Mesodermal cell (in vitro differentiated cells): Measurements from ENCODE around the gene EIF4E1B.

Experiments used
- H3K27ac ChIP-seq: 2 replicates; pipeline ENCODE4 v1.7.0; 2013; ENCODE audit warnings: mild to moderate bottlenecking, low read depth, low read length, moderate library complexity; ENCODE audit not compliant: severe bottlenecking
- H3K36me3 ChIP-seq: 2 replicates; pipeline ENCODE4 v1.7.1; 2013; ENCODE audit warnings: mild to moderate bottlenecking, low read length, moderate library complexity; ENCODE audit not compliant: control insufficient read depth, insufficient read depth
- H3K4me1 ChIP-seq: one replicate; pipeline ENCODE4 v1.7.1; 2013; ENCODE audit warnings: mild to moderate bottlenecking, low read length; ENCODE audit not compliant: insufficient read depth, control insufficient read depth, poor library complexity, severe bottlenecking
- H3K4me3 ChIP-seq: 2 replicates; pipeline ENCODE4 v1.7.0; 2013; ENCODE audit warnings: low read length, control low read depth, mild to moderate bottlenecking; ENCODE audit not compliant: insufficient read depth, poor library complexity, severe bottlenecking; ENCODE audit errors: extremely low read depth
- H3K9me3 ChIP-seq: 2 replicates; pipeline ENCODE4 v1.7.1; 2013; ENCODE audit warnings: mild to moderate bottlenecking, low read length, moderate library complexity; ENCODE audit not compliant: control insufficient read depth
- WGBS, 2 experiments: methylation state at CpG; one replicate each; pipeline ENCODE4 v1.1.5; 2013; ENCODE audit warnings: missing lambda C conversion rate in 2 of 2; ENCODE audit not compliant: insufficient coverage in 2 of 2; 5-methylcytosine and 5-hydroxymethylcytosine counted together

Gene EIF4E1B

DNA sequence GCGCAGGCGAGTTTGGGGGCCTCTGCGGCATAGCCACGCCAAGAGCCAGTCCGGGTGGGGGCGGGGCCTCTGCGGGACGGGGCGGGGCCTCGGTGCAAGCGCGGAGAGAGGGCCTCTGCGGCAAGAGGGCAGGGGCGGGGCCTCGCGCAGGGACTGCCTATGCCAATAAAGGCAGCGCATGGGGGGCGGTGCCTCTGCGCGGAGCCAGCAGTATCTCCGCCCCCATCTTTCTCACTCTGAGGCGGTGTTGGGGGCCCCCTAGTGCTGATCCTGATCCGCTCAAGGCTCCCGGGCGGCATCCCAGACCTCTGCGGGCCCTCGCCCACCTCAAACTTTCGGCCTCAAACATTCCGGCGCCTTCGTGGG is 11.3 kb upstream of the EIF4E1B start:
- WGBS, 2 experiments, result 7 to 18% methylated on average over 18 to 24 of the region's 31 CpGs
- Histone ChIP-seq H3K4me3 (no peak overlapping the region), H3K36me3 (no peaks in the 10 kb centered on the region), H3K9me3 (no peaks in the 10 kb centered on the region), H3K4me1 (peaks cover 28% of the 10 kb centered on the region), H3K27ac (no peak overlapping the region)

DNA sequence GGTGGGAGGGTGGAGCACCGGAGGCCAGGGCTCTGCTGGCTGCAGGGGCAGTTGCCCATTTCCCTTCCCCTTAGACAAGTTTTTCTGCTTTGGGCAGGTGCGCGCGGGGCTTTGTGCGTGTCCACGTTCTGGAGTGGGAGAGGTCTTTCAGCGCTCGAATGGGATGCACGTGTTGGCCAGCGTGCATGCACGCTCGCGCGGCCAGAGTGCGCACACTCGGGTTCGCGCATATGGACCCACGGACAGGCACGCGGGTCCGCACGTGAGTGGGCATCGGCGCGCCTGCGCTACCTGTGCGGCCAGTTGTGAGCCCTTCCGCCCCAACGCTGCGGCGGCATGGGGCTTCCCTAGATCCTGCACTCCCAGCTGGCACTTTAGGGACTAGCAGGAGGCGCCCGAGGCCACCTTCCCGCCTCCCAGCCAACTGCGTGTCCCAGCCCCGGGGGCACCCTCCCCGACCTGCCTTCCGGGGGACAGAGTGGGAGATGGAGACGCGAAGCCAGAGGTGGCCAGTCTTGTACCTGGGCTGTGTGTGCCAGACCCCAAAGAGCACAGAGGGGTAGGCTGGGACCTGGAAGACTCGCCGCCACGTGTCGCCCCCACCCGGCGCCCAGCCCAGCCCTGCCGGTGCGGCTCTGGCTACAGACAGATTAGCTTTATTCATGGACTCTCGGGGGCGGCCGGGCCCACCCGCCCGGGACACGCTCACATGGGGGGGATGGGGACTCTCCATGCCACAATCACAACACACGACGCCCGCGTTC is 10.7 kb upstream of the EIF4E1B start:
- peaks cover 28% of the 10 kb centered on the region for H3K4me1 ChIP-seq
- H3K4me3 ChIP-seq, result no peak overlapping the region
- WGBS, 2 experiments, result 52 to 53% methylated on average over 38 to 45 of the region's 59 CpGs
- H3K9me3 ChIP-seq, result no peaks in the 10 kb centered on the region
- H3K36me3 ChIP-seq, result no peaks in the 10 kb centered on the region
- no peak overlapping the region for H3K27ac ChIP-seq

DNA sequence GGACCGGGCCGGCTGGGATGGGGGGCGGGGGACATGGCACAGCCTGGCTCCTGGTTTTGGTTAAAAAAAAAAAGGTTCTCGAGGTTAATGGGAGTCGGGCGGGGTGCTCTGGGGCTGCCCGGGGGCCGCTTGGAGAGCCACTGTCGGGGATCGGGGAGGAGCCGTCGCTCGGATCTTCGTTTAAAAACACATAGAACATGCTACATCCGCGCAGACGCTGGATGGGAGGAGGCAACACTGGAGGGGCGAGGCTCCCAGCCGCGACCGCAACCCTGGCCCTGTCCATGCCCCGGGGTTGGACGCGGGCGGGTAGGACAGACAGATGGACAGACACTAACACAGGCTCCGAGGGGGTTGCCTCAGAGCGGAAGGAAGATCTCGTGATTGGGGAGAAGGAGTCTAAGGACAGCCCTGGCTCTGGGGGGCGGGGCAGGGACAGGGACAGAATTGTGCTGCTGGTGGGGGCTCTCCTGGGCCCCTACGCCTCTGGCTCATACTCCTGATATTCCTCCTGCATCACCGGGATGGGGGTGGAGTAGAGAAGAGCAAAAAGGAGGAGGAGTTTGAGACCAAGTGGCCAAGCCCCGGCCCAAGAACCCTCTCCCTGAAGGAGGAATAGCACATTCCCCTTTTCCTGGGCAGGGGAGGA is 10.0 kb upstream of the EIF4E1B start:
- WGBS, 2 experiments, result 42 to 55% methylated on average over 24 of the region's 32 CpGs
- no peaks in the 10 kb centered on the region for H3K9me3 ChIP-seq
- no peak overlapping the region for H3K4me3 ChIP-seq
- H3K36me3 ChIP-seq, result no peaks in the 10 kb centered on the region
- no peak overlapping the region for H3K27ac ChIP-seq
- H3K4me1 ChIP-seq, result peaks cover 21% of the 10 kb centered on the region

DNA sequence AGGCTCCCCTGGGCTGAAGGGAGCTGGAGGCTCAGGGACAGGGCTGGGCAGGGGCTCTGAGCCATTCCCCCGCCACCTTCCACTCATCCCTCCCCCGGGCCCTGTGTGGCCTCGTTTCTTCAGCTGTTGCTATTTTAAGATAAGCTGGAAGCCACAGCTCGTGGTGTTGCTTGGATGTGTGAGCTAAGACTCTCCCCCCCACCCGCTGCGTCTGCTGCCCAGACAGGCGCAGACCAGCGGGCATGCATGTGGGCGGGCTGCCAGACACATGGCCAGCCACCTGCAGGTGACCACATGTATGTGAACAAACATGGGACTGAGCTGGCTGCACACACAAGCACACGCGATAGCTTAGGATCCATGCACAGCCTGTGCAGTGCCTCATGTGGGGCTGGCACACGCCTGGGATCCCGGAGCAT is 8.8 kb upstream of the EIF4E1B start:
- 84 to 94% methylated on average over 10 to 11 of the region's 13 CpGs for WGBS, 2 experiments
- no peak overlapping the region for H3K27ac ChIP-seq
- H3K4me3 ChIP-seq, result no peak overlapping the region

DNA sequence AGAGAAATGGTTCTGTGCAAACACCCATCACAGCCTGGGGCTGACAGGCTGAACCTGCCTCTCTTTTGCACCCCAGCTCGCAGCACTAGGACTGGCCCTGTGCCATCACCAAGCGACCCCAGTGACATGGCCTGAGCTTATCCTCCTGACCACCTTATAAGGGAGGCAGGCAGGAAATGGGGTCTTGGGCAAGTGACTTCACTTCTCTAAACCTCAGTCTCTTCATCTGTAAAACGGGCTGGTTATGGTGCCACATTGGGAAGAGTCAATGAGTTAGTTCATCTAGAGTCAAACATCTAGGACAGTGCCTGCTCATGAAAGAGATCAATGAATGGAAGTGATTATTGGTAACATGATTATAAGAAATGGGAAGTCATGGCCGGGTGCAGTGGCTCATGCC is 6.3 kb upstream of the EIF4E1B start:
- WGBS, 2 experiments, result 100% methylated on average over 2 to 3 of the region's 4 CpGs
- no peak overlapping the region for H3K27ac ChIP-seq
- peaks cover 7% of the 10 kb centered on the region for H3K4me1 ChIP-seq
- no peak overlapping the region for H3K4me3 ChIP-seq
- H3K9me3 ChIP-seq, result no peaks in the 10 kb centered on the region
- no peaks in the 10 kb centered on the region for H3K36me3 ChIP-seq

More for the DNA sequence above, 8.8 kb upstream of the EIF4E1B start:
- Histone ChIP-seq H3K9me3 (no peaks in the 10 kb centered on the region), H3K36me3 (no peaks in the 10 kb centered on the region), H3K4me1 (peaks cover 9% of the 10 kb centered on the region)

DNA sequence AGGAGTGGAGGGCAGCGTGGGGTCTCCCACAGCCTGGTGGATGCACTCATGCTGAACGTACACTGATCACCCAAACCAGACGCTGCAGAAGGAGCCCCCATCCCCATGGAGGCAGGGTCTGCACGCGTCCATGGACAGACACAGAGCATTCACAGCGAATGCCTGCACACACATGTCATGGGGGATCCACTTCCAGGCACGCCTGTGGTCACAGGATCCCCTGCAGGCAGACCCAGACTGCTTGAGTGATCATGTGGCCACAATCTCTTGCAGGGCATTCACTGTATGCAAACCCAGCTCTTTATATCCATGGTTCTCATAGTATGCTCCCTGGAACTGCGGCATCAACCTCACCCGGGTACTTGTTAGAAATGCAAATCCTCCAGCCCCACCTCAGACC is 5.5 kb upstream of the EIF4E1B start:
- no peaks in the 10 kb centered on the region for H3K9me3 ChIP-seq
- no peaks in the 10 kb centered on the region for H3K36me3 ChIP-seq
- H3K4me3 ChIP-seq, result no peak overlapping the region
- WGBS, 2 experiments, result 77 to 80% methylated on average over 9 of the region's 9 CpGs
- peaks cover 15% of the 10 kb centered on the region for H3K4me1 ChIP-seq
- H3K27ac ChIP-seq, result no peak overlapping the region

DNA sequence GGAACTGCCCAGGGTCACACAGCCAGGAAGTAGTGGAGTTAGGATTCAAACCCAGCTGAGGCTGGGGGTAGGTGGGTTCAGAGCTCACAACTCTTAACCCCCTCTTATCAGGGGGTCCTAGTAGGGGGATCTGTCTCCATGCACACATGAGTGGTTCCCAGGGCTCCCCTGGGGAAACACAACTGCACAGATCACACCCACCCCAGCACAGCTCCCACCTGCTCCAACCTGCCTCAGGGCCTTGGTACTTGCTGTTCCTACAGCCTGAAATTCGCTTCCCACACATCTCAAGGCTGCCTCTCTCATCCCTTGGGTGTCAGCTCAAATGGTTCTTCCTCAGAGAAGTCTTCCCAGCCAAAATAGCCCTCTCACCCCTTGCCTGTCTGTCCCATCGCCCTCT is 5.0 kb upstream of the EIF4E1B start:
- WGBS, 2 experiments, result 89 to 90% methylated on average over 2 of the region's 2 CpGs
- H3K4me3 ChIP-seq, result no peak overlapping the region
- H3K9me3 ChIP-seq, result no peaks in the 10 kb centered on the region
- H3K4me1 ChIP-seq, result peaks cover 17% of the 10 kb centered on the region
- H3K27ac ChIP-seq, result no peak overlapping the region
- H3K36me3 ChIP-seq, result no peaks in the 10 kb centered on the region

DNA sequence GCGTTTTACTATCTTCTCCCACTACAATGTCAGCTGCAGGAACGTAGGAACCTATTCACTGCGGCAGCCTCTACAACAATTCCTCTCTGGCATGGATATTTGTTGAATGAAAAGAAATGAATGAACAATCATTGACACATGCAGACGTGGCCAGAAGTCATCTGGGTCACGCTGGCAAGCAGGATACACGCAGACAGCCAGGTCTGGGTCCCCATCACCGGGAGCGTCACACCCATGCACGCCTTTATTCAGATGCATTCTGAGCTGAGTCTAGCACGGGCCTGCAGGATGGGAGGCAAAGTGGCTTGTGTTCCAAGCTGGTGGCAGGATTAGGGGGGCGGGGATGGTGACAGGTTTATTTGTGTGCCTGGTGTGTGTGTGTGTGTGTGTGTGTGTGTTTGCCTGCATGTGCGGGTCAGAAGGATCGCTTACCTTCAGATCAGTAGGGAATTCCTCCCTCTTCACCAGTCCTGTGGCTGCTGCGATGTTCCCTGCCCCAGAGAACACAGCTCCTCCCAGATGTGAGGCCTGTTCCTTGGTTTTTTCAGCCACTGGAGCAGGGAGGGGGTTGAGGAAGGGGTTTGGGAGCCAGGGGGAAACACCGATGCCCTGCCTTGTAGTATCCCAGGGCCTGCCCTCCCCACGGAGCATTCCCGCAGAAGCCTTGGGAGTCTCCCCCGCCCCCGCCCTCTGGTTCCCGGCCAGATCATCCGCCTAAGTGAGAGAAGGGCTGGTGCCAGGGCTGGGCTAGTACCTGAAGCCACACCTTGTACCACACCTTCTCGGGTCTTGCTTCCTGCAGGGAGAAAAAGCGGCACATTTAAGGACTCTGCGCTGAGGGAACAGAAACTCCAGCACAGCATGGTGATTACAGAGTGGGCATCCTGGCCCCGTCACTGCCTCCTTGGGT is 4.3 kb upstream of the EIF4E1B start:
- H3K4me3 ChIP-seq, result no peak overlapping the region
- WGBS, 2 experiments, result 71 to 72% methylated on average over 18 to 19 of the region's 25 CpGs
- no peak overlapping the region for H3K27ac ChIP-seq
- no peaks in the 10 kb centered on the region for H3K36me3 ChIP-seq
- no peaks in the 10 kb centered on the region for H3K9me3 ChIP-seq
- peaks cover 19% of the 10 kb centered on the region for H3K4me1 ChIP-seq

DNA sequence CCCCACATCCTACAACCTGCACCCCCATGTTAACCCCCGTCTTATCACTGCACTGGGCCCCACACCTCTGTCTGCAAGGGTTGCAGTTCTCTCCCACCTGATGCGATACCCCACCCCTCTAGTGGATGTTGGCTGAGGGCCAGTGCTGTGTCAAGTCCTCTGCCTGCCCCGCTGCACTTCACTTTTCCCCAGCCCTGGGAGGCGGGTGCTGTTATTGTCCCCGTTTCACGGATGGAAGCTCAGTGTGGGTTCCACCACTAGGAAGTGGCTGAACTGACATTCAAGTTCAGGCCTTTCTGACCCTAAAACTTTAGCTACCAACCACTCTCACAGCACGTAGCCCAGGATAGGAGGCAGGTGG is 3.6 kb upstream of the EIF4E1B start:
- no peaks in the 10 kb centered on the region for H3K9me3 ChIP-seq
- peaks cover 15% of the 10 kb centered on the region for H3K4me1 ChIP-seq
- H3K4me3 ChIP-seq, result no peak overlapping the region
- no peaks in the 10 kb centered on the region for H3K36me3 ChIP-seq
- 84% methylated on average over 6 of the region's 7 CpGs; no CpG with 5 or more reads in 1 of the 2 experiments for WGBS, 2 experiments
- H3K27ac ChIP-seq, result no peak overlapping the region

DNA sequence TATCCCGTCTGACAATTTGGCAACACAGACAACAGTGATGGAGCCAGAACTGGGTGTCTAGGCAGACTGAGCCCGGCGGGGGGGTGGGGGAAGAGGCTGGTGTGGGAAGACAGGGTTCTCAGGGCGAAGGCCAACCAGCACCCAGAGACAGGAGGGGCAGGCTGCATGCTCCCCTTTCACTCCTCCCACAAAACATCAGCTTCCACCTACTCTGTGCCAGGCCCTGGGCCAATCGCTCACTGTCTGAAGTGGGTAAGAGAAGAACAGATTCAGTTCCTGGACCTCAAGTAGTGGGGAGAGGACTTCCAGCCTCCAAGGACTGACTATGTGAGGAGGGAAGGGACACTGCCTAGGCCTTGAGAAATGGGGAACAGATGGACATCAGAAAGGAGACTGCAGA is 2.9 kb upstream of the EIF4E1B start:
- H3K4me3 ChIP-seq, result no peak overlapping the region
- WGBS, 2 experiments, result 67 to 71% methylated on average over 1 to 4 of the region's 5 CpGs
- H3K4me1 ChIP-seq, result peaks cover 15% of the 10 kb centered on the region
- H3K27ac ChIP-seq, result no peak overlapping the region
- H3K9me3 ChIP-seq, result no peaks in the 10 kb centered on the region
- no peaks in the 10 kb centered on the region for H3K36me3 ChIP-seq
